H1 (cell line): ENCODE measurements around the gene WNT8B.

Experiments
- POLR2A ChIP-seq, 2 experiments: IDR thresholded peaks; 1 replicate in 1 of 2; 2 replicates in 1 of 2; pipeline ENCODE4 v1.6.1; 2011; ENCODE audit warnings: low read depth in 2 of 2, low read length in 2 of 2, mild to moderate bottlenecking in 2 of 2; ENCODE audit errors: control extremely low read depth in 1 of 2
- POLR2AphosphoS5 ChIP-seq: IDR thresholded peaks from 2 replicates; pipeline ENCODE4 v1.6.1; 2011; ENCODE audit warnings: low read depth, low read length
- TF ChIP-seq, protein P1 (sequence below), 3 experiments: IDR thresholded peaks; 1 replicate in 2 of 3; 2 replicates in 1 of 3; pipeline versions ENCODE4 v1.5.1 to v1.6.1; 2011; ENCODE audit warnings: low read length in 3 of 3, mild to moderate bottlenecking in 3 of 3, inconsistent platforms in 2 of 3, low read depth in 1 of 3, moderate library complexity in 1 of 3; ENCODE audit not compliant: insufficient read depth in 1 of 3; ENCODE audit errors: control extremely low read depth in 1 of 3

DNA sequence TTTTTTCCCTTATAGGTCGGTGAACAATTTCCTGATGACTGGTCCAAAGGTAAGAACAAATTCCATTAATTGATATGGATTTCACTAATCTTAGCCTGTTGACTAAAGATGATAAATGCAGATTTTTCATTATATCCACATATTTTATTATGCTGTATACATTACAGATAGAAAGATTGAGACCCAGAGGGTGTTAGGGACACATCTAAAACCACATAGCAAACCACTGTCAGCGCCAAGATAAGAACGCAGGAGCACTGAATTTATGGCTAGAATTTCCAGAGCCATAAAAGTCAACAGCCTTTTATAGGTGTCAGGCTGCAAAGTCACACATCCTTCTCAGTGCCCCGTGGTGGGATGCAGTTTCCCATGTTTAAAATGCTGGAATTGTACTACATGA lies 16.2 kb downstream of the WNT8B start:
- TF ChIP-seq POLR2A (IDR thresholded peaks at IDR 0.05; ENCODE audit: control extremely low read depth in 1 of 2, low read depth in 2 of 2, low read length in 2 of 2) (no peak), POLR2AphosphoS5 (no peak)
- TF ChIP-seq, protein P1, sequence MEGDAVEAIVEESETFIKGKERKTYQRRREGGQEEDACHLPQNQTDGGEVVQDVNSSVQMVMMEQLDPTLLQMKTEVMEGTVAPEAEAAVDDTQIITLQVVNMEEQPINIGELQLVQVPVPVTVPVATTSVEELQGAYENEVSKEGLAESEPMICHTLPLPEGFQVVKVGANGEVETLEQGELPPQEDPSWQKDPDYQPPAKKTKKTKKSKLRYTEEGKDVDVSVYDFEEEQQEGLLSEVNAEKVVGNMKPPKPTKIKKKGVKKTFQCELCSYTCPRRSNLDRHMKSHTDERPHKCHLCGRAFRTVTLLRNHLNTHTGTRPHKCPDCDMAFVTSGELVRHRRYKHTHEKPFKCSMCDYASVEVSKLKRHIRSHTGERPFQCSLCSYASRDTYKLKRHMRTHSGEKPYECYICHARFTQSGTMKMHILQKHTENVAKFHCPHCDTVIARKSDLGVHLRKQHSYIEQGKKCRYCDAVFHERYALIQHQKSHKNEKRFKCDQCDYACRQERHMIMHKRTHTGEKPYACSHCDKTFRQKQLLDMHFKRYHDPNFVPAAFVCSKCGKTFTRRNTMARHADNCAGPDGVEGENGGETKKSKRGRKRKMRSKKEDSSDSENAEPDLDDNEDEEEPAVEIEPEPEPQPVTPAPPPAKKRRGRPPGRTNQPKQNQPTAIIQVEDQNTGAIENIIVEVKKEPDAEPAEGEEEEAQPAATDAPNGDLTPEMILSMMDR (IDR thresholded peaks at IDR 0.05; ENCODE audit: control extremely low read depth in 1 of 3, insufficient read depth in 1 of 3, low read depth in 1 of 3, low read length in 3 of 3): no peak
